ENCODE results near the gene FBXW7.

FBXW7 gene

GRCh38 chr4:152277333-152277732 is 258.6 kb downstream of the FBXW7 start:
- DNase-seq, result no peak

GRCh38 chr4:152273343-152273742 is 262.5 kb downstream of the FBXW7 start:
- DNase-seq, result no peak
